ENCODE results near the gene DHX8.
A peak's percentile ranks its signal among the peaks of the same experiment; 100 is the strongest.
"Not testable (repeated sequence)": the region's sequence is repeated elsewhere in the genome, so short reads cannot be mapped to it uniquely, and the experiment has no call there.

The DHX8 gene

DNA sequence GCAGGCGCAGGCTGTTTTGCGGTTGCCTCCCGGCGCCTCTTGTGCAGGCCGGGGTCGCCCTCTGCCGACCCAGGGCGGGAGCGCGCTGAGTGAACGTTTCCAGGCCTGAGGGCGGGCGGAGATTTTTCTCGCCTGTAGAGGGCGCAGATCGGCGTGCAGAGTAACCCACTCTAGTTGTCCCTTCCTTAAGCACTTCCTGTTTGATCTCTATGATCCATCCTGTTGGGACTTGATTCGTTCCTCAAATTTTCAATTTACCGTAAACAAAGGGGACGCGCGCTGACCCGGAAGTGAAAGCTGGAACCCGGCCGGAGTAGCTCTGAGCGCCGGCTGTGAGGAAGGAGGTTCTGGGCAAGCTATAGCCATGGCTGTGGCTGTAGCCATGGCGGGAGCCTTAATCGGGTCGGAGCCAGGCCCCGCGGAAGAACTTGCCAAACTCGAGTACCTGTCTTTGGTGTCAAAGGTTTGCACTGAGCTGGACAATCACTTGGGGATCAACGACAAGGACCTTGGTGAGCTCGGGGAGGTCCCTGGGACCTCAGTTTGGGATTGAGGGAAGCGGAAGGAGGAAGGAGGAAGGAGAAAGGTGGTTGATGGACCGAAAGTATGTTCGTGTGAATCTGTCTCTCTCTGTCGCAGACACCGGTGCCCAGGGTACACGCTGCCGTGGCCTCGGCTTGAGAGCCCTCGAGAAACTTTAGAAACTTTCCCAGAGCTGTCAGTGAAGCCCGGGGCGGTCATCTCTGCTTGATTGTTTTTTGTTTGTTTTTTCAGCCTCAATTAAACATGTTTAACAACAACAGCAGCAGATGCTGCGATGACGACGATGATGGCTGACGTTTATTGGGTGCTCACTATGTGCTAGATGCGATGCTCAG, at the start of gene DHX8:
Gene DHX8 (plus strand): TSS at position 302 of the 878 bp plus-strand sequence. CDS start 63 bp downstream, at position 365.
- peak; percentile 100 for DNase-seq

DNA sequence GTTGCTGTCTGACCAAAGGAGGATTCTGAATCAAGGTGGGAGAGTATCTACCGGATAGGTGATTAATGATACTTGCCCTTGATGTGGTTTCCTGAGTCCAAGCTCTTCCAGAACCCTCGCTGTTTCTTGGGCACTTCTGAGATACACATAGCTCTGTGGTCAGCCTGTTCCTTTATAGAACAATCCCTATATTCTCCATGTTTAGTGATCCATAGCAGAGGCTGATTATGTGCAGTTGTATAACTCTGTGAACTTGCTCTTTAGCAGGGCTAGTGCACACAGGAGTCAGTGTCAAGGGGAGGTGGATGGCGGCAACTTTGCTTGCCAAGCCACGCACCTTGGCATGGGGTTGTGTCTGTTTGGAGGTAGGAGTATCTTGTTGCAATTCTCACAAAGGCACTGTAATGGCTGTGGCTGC, 48.9 kb upstream of the DHX8 start:
- no peak for DNase-seq

DNA sequence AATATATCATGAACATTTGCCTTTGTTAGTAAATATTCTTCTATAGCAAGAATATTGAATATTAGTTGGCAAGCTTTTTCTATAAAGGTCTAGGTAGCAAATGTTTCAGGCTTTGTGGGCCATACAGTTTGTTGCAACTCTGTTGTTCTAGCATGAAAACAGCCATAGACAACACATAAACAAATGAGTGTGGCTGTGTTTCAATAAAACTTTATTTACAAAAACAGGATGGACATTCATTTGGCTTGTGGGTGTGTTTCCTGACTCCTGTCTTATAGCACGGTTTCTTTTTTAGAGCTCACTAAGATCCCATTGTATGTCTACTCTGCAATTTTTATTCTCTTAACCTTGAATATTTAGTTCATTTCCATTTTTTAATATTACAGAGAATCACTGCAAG, 46.0 kb upstream of the DHX8 start:
- DNase-seq = no peak

DNA sequence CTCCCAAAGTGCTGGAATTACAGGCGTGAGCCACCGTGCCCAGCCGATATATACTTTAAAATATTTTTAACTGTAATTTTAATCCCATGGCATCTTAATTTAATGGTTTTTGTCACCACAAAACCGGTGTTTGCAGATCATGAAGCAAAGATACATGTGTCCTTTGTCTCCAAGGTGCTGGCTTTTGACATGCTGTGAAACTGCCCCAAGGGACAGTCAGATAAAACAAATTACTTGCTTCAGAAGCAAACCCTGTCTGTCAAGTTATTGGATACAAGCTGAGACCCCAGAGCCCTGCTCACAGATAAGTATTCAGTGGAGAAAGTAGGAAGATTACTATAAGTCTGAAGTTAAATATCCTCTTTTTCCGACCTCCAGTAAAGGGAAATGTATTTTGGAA, 45.1 kb upstream of the DHX8 start:
- DNase-seq = peak; percentile 56

DNA sequence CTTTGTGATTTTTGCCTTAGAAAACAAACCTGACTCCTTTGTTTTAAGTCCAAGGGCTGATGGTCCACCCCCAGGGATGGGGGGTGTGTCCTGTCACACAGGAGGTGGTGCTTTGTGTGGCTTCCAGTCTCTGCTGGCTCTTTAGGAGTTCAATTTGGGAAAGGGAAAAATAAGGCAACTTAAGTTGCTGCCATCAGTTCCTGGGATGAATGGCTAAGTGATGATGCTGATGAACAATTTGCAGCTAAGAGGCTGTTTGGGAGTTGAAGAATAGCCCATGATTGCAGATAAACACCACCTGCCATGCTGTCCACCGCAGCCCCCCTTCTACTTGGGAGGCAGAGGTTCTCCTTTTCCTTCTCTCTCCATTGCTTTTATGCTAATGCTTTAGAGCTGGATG, 44.7 kb upstream of the DHX8 start:
- DNase-seq = peak; percentile 82

DNA sequence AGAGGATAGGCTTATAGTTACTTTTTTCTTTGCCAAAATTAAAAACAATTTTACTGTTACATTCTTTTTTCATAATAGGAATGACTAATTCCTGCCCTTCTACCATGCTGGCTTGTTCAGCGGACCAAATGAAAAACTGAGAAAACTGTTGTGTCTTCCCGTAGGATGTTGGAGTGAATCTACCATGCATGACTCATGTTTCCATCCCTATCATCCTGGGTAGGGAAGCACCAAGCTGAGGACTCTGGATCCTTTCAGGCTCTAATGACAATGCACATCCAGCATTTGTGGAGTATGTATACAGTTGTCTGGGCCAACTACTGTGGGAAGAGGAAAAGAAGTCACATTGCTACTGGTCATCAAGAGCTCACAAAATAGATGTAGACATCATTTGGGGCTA, 41.1 kb upstream of the DHX8 start:
- no peak for DNase-seq

DNA sequence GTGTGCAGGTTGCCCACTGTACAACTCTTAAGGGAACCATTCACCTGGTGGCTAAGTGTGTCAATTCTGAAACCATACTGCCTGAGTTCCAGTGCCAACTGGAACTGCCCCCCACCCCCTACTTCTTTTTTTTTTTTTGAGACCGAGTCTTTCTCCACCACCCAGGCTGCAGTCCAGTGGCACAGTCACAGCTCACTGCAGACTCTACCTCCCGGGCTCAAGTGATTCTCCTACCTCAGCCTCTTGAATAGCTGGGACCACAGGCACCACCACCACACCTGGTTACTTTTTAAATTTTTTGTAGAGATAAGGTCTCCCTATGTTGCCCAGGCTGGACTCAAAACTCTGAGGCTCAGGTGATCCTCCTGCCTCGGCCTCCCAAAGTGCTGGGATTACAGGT, 40.4 kb upstream of the DHX8 start:
- no peak for DNase-seq

DNA sequence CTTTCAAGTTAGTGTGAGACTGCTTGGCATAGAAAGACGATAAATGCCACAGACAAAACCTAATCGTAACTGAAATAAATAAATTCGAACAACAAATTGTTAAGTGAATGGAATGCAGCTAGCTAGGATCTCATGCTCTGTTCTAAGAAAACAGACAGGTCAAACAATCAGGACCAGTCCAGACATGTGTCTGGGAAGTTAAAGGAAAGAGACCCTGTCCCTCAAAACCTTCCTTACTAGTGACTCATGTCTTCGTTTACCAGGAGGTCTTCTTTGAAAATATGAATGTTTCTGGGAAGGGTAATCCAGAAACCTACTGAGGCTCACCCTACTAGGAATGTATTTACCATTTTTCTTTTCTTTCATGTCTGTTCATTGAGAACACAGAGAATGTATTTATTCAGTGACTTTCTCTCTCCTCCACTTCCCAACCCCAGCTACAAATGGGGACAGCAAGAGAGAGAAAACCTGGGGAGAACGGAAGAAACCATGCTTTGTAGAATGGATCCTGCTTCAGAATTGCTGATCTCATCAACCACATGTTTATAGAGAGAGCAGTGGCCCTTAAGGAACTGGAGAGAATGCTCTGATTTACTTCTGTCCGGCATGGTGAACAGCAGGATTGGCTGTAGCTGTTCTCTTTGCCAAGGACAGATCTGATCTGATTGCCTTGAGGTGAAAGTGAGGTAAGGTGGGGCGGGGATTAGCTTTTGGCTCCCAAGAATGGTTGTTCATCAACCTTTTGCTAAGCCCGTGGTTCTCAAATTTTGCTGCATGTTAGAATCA, 39.4 kb upstream of the DHX8 start:
- DNase-seq = no peak

DNA sequence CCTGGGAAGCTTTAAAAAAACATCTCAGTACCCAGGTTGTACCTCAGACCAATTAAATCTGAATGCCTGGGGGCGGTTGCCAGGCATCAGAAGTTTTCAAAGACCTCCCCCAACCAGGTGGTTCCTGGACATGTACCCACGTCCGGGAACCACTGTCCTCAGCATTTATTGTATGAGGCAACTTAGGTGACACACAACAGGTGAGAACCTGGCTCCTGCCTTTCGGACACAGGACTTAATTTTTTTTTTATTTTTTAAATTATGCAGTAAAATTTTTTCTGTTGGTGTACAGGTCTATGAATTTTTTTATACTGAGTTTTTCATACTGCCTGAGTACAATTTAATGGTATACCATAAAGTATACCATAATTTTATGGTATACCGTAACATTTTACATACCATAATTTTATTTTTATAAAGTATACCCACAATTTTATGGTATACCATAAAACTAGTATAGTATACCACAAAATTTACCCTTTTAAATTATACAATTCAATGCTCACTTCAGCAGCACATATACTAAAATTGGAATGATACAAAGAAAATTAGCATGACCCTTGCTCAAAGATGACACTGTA, 38.7 kb upstream of the DHX8 start:
- DNase-seq = no peak

DNA sequence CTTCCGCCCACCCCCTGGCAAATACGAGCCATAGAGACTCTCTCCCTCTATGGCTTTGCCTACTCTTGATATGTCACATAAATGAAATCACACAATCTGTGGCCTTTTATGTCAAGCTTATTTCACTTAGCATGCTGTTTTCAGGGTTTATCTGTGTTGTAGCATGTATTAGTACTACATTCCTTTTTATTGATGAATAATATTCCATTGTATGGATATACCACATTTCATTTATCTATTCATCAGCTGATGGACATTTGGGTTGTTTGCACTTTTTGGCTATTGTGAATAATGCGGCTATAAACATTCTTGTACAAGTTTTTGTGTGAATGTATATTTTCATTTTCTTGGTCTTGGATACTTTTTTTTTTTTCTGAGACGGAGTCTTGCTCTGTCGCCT, 37.0 kb upstream of the DHX8 start:
- no peak for DNase-seq

DNA sequence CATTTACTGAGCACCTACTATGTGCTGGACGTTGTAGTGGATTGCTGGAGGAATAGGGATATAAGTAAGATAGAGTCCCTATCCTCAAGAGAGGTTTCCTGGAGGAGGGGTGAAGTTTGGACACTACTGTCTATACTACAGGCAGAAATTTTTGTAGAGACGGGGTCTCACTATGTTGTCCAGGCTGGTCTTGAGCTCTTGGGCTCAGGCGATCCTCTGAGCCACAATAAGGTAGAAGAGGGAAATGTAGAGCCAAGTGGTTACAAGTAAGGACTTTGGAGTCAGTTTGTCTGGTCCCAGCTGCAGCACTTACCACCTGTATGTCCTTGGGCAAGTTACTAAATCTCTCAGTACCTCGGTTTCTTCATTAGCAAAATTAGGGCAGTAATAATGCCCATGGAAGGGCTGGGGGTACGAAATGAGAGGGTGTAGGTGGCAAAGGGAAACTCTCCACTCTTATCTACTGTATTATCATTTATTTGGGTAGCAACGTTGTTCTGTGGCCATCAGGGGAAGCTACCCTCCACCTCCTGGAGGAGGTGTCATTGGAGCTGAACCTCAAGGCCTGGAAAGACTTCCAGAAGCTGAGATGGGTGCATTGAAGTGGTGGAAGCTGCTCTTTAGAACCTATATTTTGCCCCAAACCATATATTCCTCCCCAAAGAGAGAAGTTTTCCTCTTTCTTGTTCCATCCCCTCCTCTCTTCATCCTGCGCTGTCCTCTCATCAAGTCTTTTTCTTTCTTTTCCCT, 34.9 kb upstream of the DHX8 start:
- DNase-seq = no peak

DNA sequence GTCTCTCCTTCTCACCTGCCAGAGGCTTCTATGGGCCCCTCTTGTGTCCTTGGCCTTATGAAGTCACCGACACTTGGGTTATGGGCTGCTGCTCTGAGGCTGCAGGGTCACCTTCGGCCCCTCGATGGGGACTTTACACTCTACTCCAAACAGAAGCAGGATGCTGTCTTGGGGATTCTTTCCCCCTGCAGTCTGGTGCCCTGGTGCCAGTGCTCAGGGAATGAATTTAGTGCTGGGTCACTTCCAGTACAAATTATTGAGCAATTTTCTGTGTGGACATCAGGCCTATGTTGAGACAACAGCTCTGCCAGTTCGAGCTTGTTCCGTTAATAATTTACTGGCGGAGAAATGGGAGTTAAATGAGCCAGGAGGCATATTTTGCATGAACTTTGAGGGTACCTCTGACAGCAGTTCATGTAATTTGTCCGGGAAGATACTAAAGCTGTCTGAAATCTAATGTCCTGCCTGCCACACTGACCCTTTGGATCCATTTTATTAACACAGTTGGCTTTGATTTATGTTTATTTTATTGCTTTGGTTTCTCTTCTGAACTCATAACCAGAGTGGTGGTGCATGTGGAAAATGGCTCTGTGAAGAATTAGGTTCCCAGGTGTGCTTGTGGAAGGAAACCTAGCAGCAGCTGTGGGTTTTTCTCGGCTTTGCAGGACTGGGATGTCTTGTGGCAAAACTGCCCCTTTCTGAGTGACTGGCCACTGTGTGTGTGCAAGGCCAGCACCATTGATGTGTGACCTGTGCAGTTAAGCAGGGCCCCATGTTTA, 34.1 kb upstream of the DHX8 start:
- no peak for DNase-seq

DNA sequence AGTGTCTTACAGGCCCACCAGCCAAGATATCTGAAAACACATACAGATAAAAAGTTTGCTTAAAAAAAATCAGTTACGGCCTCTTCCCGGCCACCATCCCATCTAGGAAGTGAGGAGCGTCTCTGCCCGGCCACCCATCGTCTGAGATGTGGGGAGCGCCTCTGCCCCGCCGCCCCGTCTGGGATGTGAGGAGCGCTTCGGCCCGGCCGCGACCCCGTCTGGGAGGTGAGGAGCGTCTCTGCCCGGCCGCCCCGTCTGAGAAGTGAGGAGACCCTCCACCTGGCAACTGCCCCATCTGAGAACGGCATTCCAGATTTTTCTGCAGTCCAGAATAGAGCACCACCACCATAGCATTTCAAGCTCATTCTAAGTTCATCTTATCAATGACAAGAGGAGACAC, 33.0 kb upstream of the DHX8 start:
- not testable (repeated sequence) for DNase-seq

DNA sequence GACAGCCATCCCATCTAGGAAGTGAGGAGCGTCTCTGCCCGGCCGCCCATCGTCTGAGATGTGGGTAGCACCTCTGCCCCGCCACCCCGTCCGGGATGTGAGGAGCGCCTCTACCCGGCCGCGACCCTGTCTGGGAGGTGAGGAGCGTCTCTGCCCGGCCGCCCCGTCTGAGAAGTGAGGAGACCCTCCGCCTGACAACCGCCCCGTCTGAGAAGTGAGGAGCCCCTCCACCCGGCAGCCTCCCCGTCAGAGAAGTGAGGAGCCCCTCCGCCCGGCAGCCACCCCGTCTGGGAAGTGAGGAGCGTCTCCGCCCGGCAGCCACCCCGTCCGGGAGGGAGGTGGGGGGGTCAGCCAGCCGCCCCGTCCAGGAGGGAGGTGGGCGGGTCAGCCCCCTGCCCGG, 32.0 kb upstream of the DHX8 start:
- not testable (repeated sequence) for DNase-seq

DNA sequence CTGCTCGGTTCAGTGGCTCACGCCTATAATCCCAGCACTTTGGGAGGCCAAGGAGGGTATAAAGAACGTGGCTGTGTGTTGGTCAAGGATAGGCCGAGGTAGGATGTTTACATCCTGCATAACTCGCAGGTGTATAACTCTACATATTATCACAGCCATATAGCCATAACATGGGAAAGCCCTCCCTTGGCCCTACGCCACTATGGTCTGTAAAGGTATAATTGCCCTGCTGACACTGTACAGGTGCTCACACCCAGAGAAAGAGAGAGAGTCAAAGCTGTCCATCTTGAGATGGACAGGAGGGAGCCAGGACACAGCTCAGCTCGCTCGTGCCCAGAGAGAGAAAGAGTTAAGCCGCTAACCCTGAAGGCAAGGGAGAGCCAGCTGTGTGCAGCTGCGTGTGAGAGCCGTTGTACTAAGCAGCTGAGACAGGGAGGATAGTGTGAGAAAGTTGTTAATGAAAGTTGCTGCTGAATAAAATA, 30.4 kb upstream of the DHX8 start:
- DNase-seq = no peak

DNA sequence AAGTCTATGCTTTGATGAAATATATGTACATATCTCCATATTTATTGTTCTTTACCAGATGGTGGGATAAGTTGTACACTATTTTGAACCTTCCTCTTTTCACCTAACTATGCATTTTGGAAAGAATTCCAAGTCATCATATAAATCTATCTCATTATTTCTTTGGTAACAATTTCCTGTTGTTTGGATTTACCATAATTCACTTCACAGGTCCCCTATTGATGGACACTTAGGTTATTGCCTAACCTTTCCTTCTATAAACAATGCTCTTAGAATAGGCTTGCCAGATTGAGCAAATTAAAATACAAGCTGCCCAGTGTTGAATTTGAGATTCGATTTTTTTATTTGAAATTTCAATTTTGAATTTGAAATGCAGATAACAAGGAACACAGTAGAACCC, 28.9 kb upstream of the DHX8 start:
- DNase-seq = no peak

DNA sequence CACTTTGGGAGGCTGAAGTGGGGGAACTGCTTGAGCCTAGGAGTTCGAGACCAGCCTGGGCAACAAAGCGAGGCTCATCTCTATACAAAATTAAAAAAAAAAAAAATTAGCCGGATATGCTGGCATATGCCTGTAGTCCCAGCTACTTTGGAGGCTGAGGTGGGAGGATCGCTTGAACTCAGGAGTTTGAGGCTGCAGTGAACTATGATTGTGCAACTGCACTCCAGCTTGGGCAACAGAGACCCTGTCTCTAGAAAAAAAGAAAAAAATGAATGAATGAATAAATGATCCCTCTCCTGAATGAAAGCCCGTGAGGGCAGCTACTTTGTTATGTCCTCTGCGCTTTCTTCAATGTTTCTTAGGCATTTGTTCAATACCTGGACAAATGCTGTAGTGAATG, 27.7 kb upstream of the DHX8 start:
- no peak for DNase-seq

DNA sequence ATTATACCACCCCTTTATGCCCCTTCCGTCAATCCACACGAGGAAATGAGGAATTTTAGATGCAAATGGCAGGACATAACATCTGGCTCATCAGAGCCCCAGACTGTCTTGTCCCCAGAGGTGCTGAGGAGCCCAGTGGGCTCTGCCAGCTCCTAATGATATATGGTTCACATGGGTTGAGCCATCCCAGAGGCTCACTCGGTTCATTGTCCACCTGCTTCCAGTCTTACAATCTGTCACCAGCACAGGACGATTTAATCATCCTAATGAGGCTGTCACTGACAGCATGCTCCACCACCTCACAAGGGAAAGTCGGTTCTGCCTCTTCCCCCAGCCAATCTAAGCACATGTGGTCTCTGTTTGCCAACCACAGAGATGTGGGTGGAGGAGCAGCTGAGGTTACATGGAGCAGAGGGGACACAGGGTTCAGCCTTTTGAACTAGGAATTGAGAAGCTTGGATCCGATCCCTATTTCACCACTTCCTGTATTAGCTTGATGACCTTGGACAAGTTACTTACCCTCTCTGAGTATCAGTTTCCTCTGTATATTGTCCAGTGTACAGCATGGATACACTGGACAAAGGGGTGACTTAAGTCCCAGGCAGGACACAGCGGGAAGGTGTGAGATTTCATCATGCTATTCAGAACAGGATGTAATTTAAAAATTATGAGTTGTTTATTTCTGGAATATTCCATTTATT, 27.0 kb upstream of the DHX8 start:
- no peak for DNase-seq

DNA sequence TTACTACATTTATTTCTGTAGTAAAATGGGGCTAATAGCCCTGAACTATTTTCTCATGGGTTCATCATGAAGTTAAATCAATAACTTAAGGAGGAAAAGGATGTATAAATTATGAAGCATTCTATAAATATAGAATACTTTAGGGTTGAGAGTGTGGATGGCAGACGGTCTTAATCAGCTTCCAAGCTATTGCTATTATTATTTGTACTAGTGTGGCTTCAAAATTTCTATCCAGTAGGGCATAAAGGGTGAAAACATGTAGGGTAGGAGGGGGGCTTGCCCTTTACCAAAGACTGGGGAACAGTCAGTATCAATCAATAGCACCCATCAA, 26.4 kb upstream of the DHX8 start:
- DNase-seq = no peak

DNA sequence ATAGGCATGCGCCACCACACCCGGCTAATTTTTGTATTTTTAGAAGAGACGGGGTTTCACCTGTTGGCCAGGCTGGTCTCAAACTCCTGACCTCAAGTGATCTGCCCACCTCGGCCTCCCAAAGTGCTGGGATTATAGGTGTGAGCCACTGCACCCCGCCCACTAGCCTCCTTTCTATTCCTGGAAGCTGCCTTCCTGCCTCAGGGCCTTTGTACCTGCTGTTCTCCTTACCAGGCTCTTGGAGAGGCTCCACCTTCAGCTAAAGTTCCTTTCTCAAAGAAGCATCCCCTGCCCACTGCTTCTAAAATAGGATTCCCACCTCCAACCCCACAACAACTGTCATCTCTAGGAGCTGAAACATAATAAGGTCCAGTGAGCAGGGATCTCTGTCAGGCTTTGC, 23.9 kb upstream of the DHX8 start:
- not testable (repeated sequence) for DNase-seq

DNA sequence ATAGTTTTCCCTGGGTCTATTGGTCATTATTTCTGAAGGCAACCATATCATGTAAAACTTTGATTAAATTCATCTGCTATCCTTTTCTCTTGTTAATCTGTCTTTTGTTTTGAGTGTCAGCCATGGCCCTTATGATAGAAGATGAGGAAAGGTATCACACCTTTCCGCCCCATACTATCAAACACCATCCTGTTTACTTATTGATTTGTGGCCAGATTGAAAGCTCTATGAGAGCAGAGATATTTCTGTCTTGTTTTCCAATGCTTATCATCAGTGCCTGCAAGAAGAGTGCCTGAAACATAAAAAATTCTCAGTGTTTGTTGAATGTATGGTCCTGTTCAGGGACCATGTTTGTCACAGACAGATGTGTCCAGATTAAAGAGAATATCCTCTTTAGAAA, 22.6 kb upstream of the DHX8 start:
- no peak for DNase-seq

DNA sequence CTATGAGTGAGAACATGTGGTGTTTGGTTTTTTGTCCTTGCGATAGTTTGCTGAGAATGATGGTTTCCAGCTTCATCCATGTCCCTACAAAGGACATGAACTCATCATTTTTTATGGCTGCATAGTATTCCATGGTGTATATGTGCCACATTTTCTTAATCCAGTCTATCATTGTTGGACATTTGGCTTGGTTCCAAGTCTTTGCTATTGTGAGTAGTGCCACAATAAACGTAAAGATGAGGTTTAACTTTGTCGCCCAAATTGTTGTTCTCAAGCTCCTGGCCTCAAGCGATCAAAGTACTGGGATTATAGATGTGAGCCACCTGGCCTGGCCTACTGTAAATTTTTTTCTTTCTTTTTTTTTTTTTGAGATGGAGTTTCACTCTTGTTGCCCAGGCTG, 21.2 kb upstream of the DHX8 start:
- not testable (repeated sequence) for DNase-seq

All from NCI-H1436 (cell line).